Measurements from ENCODE around the gene SHISA8. TPM values are rescaled to one million over a fixed set of nuclear protein-coding genes. Genes with fewer than 3 reads are reported as not detected.
"Not testable (repeated sequence)": the region's sequence is repeated elsewhere in the genome, so short reads cannot be mapped to it uniquely, and the experiment has no call there.

The SHISA8 gene
- total RNA-seq, 2 donors from 2014 or later, result 0.31 to 0.67 TPM

- no peak for DNase-seq (ENCODE audit: low spot score)
- no peak for TF ChIP-seq CTCF (IDR thresholded peaks at IDR 0.05)
- H3K36me3 ChIP-seq, result peaks cover 72% of the 10 kb centered on the region
- no peaks in the 10 kb centered on the region for H3K27me3 ChIP-seq
- no peak overlapping the region for H3K4me3 ChIP-seq
- H3K4me1 ChIP-seq, result peaks cover 0 to 4% of the 10 kb centered on the region in 2 donors
- no peaks in the 10 kb centered on the region for H3K9me3 ChIP-seq
- H3K27ac ChIP-seq, result no peak overlapping the region
Measured at GRCh38 chr22:41876675-41877074, 38.2 kb downstream of the SHISA8 start.

GRCh38 chr22:41876275-41876674 is 38.6 kb downstream of the SHISA8 start:
- H3K36me3 ChIP-seq, result peaks cover 72% of the 10 kb centered on the region
- DNase-seq (ENCODE audit: low spot score), result no peak

GRCh38 chr22:41875531-41876270 is 39.2 kb downstream of the SHISA8 start:
- H3K36me3 ChIP-seq, result peaks cover 72% of the 10 kb centered on the region
- H3K4me3 ChIP-seq, result no peak overlapping the region
- no peak for TF ChIP-seq CTCF (IDR thresholded peaks at IDR 0.05)
- peaks cover 0 to 4% of the 10 kb centered on the region in 2 donors for H3K4me1 ChIP-seq
- no peaks in the 10 kb centered on the region for H3K27me3 ChIP-seq
- H3K27ac ChIP-seq, result no peak overlapping the region
- H3K9me3 ChIP-seq, result no peaks in the 10 kb centered on the region
- no peak for DNase-seq (ENCODE audit: low spot score)

More at GRCh38 chr22:41876275-41876674, 38.6 kb downstream of the SHISA8 start:
- Histone ChIP-seq H3K9me3 (no peaks in the 10 kb centered on the region), H3K27me3 (no peaks in the 10 kb centered on the region), H3K4me1 (peaks cover 0 to 4% of the 10 kb centered on the region in 2 donors), H3K4me3 (no peak overlapping the region), H3K27ac (no peak overlapping the region)
- TF ChIP-seq CTCF (IDR thresholded peaks at IDR 0.05), result no peak

GRCh38 chr22:41874090-41874489 is 40.8 kb downstream of the SHISA8 start:
- DNase-seq (ENCODE audit: low spot score), result no peak
- Histone ChIP-seq H3K36me3 (peaks cover 75% of the 10 kb centered on the region), H3K9me3 (no peaks in the 10 kb centered on the region), H3K4me3 (no peak overlapping the region), H3K4me1 (peaks cover 0 to 4% of the 10 kb centered on the region in 2 donors), H3K27ac (no peak overlapping the region), H3K27me3 (no peaks in the 10 kb centered on the region)
- TF ChIP-seq CTCF (IDR thresholded peaks at IDR 0.05), result no peak

- H3K36me3 ChIP-seq, result peaks cover 76% of the 10 kb centered on the region
- H3K27me3 ChIP-seq, result no peaks in the 10 kb centered on the region
- H3K27ac ChIP-seq, result peak overlapping the region; percentile 50
- peaks cover 0 to 4% of the 10 kb centered on the region in 2 donors for H3K4me1 ChIP-seq
- H3K4me3 ChIP-seq, result no peak overlapping the region
- no peaks in the 10 kb centered on the region for H3K9me3 ChIP-seq
- DNase-seq (ENCODE audit: low spot score), result no peak
- TF ChIP-seq CTCF (IDR thresholded peaks at IDR 0.05), result no peak
Measured at GRCh38 chr22:41873391-41873790, 41.5 kb downstream of the SHISA8 start.

- no peaks in the 10 kb centered on the region for H3K27me3 ChIP-seq
- H3K4me1 ChIP-seq, result peaks cover 0 to 4% of the 10 kb centered on the region in 2 donors
- no peaks in the 10 kb centered on the region for H3K9me3 ChIP-seq
- H3K36me3 ChIP-seq, result peaks cover 60% of the 10 kb centered on the region
- H3K27ac ChIP-seq, result no peak overlapping the region
- no peak for DNase-seq (ENCODE audit: low spot score)
- no peak for TF ChIP-seq CTCF (IDR thresholded peaks at IDR 0.05)
- H3K4me3 ChIP-seq, result no peak overlapping the region
Measured at GRCh38 chr22:41870786-41871185, 44.1 kb downstream of the SHISA8 start.

GRCh38 chr22:41870081-41870480 is 44.8 kb downstream of the SHISA8 start:
- DNase-seq (ENCODE audit: low spot score); H3K27ac ChIP-seq; H3K27me3 ChIP-seq; H3K9me3 ChIP-seq; H3K4me3 ChIP-seq; H3K4me1 ChIP-seq: not testable (repeated sequence)
- peaks cover 53% of the 10 kb centered on the region for H3K36me3 ChIP-seq
